Fibroblast of pulmonary artery (primary cell): ENCODE results near the gene SLC1A3.

Experiments
- DNase-seq: peaks from one replicate; pipeline ENCODE4 v3.0.0-alpha.2; 2010; ENCODE audit warnings: low read depth
- H3K4me3 ChIP-seq: replicated peaks from 2 replicates; pipeline ENCODE4 v1.5.1; 2011; ENCODE audit warnings: low read depth, mild to moderate bottlenecking, control low read depth, low read length, moderate library complexity
- TF ChIP-seq, protein P1 (sequence below): IDR thresholded peaks from 2 replicates; pipeline ENCODE4 v1.5.1; 2011; ENCODE audit warnings: mild to moderate bottlenecking, control low read depth, low read length, inconsistent platforms; ENCODE audit errors: missing control alignments

The SLC1A3 gene

DNA sequence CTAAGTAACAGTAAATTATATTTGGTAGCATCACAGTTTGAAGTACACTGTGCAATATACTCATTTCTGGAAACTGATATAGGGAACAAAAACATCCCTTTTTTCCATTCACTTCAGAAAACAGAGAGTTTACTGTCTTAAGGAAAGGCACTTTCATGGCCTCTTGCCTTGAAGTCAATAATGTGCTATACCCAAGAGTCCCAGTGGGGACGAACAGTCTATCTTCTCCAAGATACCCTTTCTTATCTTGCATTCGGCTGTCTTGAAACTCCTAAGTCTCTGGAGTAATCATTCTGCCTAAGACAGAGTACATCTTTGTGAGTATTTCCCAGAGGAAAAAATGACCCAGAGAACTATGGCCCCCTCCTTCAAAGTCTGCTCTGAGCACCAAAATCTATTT is 107.1 kb downstream of the SLC1A3 start:
- no peak for DNase-seq
- TF ChIP-seq, protein P1, sequence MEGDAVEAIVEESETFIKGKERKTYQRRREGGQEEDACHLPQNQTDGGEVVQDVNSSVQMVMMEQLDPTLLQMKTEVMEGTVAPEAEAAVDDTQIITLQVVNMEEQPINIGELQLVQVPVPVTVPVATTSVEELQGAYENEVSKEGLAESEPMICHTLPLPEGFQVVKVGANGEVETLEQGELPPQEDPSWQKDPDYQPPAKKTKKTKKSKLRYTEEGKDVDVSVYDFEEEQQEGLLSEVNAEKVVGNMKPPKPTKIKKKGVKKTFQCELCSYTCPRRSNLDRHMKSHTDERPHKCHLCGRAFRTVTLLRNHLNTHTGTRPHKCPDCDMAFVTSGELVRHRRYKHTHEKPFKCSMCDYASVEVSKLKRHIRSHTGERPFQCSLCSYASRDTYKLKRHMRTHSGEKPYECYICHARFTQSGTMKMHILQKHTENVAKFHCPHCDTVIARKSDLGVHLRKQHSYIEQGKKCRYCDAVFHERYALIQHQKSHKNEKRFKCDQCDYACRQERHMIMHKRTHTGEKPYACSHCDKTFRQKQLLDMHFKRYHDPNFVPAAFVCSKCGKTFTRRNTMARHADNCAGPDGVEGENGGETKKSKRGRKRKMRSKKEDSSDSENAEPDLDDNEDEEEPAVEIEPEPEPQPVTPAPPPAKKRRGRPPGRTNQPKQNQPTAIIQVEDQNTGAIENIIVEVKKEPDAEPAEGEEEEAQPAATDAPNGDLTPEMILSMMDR = no peak
- no peak overlapping the region for H3K4me3 ChIP-seq

DNA sequence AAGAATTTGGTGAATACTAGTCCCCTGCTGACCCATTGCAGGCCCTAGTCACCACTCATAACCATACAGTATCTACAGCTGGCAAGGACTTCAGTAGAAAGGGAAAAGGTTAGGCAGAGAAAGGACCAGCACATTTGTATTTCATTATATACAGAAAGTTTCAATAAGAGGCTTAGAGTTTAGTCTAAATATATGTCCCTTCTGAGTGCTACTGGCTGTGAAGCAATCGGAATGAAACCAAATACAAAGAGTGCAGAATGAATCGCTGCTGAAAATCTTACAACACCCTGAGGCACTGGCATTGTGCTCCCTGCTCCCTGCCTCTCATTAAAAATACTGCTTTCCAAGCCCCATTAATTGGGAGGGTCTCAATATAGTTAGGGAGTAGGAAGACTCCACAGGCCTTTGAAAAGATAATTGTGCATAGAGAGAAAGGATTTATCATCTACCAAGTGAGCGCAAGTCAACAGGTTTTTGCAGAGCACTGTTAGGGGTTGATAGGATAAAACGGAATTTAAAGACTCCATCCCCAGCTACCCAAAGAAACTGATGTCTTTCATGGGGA is 110.8 kb downstream of the SLC1A3 start:
- no peak for DNase-seq
- no peak overlapping the region for H3K4me3 ChIP-seq
- TF ChIP-seq, protein P1 = no peak

GRCh38 chr5:36719282-36719681 is 112.9 kb downstream of the SLC1A3 start:
- TF ChIP-seq, protein P1 = no peak
- DNase-seq = peak; percentile 7
- H3K4me3 ChIP-seq = no peak overlapping the region

DNA sequence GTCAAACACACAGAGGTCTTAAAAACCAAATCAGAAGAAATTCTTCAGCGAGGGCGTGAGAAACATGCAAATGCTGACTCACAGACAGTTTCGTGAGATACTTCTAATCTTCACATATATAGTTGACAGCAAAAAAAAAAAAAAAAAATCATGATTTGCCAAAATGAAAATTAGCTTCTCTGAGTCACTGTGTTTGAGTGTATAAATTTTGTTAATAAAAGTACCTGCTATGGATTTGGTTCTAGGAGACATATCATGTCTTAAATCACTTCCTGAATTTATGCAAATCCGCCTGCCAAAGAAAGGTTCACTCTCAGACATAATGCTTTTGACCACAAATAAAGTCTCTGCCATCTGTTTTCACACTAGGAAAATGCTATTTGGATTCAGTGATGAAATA is 114.3 kb downstream of the SLC1A3 start:
- DNase-seq = no peak
- TF ChIP-seq, protein P1 = no peak
- no peak overlapping the region for H3K4me3 ChIP-seq

DNA sequence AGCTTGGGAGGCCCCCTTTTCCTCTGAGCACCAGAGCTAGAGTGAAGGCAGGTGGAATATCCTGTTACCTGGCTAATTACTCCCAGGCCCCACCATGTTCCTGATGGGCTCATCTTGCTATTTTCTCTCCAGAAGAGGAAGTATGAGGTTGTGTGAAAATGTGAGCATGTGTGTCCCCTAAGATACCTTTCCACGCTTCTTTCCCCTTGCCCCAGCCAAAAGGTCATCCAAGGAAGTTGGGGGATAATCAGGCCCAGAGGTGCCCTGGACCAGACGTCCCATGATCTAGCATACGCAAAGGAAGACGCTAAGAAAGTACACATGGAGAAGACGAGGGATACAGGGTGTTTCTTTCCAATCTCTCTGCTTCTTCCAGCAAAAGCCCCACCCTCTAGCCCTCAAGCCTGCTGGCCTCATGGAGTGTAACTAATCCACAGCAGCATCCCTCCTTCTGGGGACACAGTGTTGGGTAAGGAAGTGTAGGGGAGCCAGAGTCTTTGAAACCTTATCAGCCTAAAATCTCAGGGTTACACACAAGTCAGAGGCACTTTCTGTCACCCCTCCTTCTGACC is 115.3 kb downstream of the SLC1A3 start:
- no peak overlapping the region for H3K4me3 ChIP-seq
- no peak for DNase-seq
- TF ChIP-seq, protein P1 = no peak

- no peak for DNase-seq
- TF ChIP-seq, protein P1 = no peak
- no peak overlapping the region for H3K4me3 ChIP-seq
Observed at GRCh38 chr5:36722900-36723299, 116.5 kb downstream of the SLC1A3 start.

DNA sequence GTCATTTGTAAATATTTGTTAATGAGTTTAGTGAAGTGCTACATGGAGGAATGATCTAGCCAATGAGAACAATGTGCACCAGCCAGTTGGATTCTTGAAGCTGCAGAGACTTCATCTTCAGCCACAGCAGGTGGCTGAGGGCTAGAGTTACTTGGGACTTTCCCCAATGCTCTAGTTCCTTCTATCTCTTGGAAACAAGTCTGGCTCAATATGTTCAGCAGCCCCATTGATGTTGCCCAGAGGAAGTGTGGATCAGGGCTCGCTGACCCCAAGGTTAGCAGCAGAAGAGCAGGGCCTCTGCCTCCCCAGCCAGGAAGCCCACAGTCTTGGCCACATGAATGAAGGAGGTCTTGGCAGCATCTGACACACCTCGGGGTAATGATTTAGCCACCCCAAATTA is 117.5 kb downstream of the SLC1A3 start:
- no peak overlapping the region for H3K4me3 ChIP-seq
- no peak for DNase-seq
- TF ChIP-seq, protein P1 = no peak
